MCF 10A (cell line): ENCODE measurements around the gene ZSWIM5. TPM values are rescaled to one million over a fixed set of nuclear protein-coding genes. Genes with fewer than 3 reads are reported as not detected.
A peak's percentile ranks its signal among the peaks of the same experiment; 100 is the strongest.
"Not testable (repeated sequence)": the region's sequence is repeated elsewhere in the genome, so short reads cannot be mapped to it uniquely, and the experiment has no call there.

Source experiments
- BruUV-seq: library from RNA; stranded (reverse); fragments of 400-500 nt; replicated peaks from 2 replicates; lab custom pipeline; 2021; lab: Mats Ljungman, UMichigan
- CTCF ChIA-PET: fragments of 300-600 bp; sonication (Branson Sonifier 250); formaldehyde crosslinking; extraction: SDS; loops from one replicate; lab custom pipeline; 2021; ENCODE audit warnings: antibody characterized with exemption, inconsistent platforms; lab: Yijun Ruan, JAX
- POLR2A ChIA-PET: fragments of 300-600, 350-650 bp; sonication (Branson Sonifier 250); formaldehyde crosslinking; extraction: SDS; loops from one replicate; lab custom pipeline; 2020; ENCODE audit warnings: antibody characterized with exemption, inconsistent platforms; lab: Yijun Ruan, JAX
- DNase-seq: peaks from one replicate; pipeline ENCODE4 v3.0.0-alpha.2; 2018; ENCODE audit not compliant: unreplicated experiment
- H3K27ac Mint-ChIP-seq: one replicate; pipeline ENCODE4 v1.8.0; 2022; ENCODE audit warnings: mild to moderate bottlenecking, low read depth, mixed read lengths; ENCODE audit not compliant: unreplicated experiment
- H3K27me3 Mint-ChIP-seq: one replicate; pipeline ENCODE4 v1.8.0; 2022; ENCODE audit warnings: mixed read lengths; ENCODE audit not compliant: insufficient read depth, unreplicated experiment
- H3K36me3 Mint-ChIP-seq: one replicate; pipeline ENCODE4 v1.8.0; 2022; ENCODE audit warnings: mild to moderate bottlenecking, moderate library complexity, mixed read lengths; ENCODE audit not compliant: insufficient read depth, unreplicated experiment
- H3K4me1 Mint-ChIP-seq: one replicate; pipeline ENCODE4 v1.8.0; 2022; ENCODE audit warnings: mixed read lengths; ENCODE audit not compliant: insufficient read depth, unreplicated experiment
- H3K4me3 Mint-ChIP-seq: one replicate; pipeline ENCODE4 v1.8.0; 2022; ENCODE audit warnings: mild to moderate bottlenecking, moderate library complexity, mixed read lengths; ENCODE audit not compliant: unreplicated experiment
- H3K9me3 Mint-ChIP-seq: one replicate; pipeline ENCODE4 v1.8.0; 2022; ENCODE audit warnings: mixed read lengths; ENCODE audit not compliant: unreplicated experiment
- intact Hi-C: fragments of 100-400 bp; cut with micrococcal nuclease; formaldehyde crosslinking; loops from 2 replicates; pipeline ENCODE4 v1.14.1; 2022
- total RNA-seq: library from RNA; stranded (reverse); gene quantifications from 2 replicates; pipeline ENCODE4 v1.2.3, GENCODE V29; 2022
- TF ChIP-seq, protein P1 (sequence below): fragments of 200-600 bp; IDR thresholded peaks from one replicate; pipeline ENCODE4 v1.8.0; 2022; ENCODE audit warnings: antibody characterized with exemption, mild to moderate bottlenecking; ENCODE audit not compliant: unreplicated experiment

Gene ZSWIM5
- total RNA-seq, 1 experiment from 2014 or later = 0.14 TPM

DNA sequence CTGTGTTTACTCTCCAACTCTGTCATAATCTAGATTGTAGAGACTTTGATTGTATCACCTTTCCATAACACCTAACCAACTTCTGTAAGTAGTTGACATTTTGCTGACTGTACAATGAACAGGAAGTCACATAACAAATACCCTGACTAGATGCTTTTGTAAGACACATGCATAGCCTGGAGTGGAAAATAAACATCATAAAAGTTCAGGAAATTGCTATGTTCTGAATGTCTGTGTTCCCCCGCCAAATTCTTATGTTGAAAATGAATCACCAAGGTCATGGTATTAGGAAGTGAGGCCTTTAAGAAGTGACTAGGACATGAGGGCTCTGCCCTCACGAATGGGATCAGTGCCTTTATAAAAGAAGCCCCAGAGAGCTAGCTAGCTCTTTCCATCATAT is 40.4 kb upstream of the ZSWIM5 start:
- ChIA-PET CTCF (interaction anchor here (0.6 kb wide), 1 partner anchor 21 kb away, joined by 3 read pairs; no protein-coding TSS in a partner anchor), POLR2A (interaction anchor here (0.6 kb wide), 1 partner anchor 1450 kb away, joined by 3 read pairs; no protein-coding TSS in a partner anchor)
- no TSS peak for BruUV-seq
- TF ChIP-seq, protein P1, sequence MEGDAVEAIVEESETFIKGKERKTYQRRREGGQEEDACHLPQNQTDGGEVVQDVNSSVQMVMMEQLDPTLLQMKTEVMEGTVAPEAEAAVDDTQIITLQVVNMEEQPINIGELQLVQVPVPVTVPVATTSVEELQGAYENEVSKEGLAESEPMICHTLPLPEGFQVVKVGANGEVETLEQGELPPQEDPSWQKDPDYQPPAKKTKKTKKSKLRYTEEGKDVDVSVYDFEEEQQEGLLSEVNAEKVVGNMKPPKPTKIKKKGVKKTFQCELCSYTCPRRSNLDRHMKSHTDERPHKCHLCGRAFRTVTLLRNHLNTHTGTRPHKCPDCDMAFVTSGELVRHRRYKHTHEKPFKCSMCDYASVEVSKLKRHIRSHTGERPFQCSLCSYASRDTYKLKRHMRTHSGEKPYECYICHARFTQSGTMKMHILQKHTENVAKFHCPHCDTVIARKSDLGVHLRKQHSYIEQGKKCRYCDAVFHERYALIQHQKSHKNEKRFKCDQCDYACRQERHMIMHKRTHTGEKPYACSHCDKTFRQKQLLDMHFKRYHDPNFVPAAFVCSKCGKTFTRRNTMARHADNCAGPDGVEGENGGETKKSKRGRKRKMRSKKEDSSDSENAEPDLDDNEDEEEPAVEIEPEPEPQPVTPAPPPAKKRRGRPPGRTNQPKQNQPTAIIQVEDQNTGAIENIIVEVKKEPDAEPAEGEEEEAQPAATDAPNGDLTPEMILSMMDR = no peak
- no peak overlapping the region for H3K4me3 Mint-ChIP-seq
- peaks cover 7% of the 10 kb centered on the region for H3K4me1 Mint-ChIP-seq
- intact Hi-C loops = no loop called here
- H3K27ac Mint-ChIP-seq = peak overlapping the region; percentile 57
- peaks cover 18% of the 10 kb centered on the region for H3K27me3 Mint-ChIP-seq
- H3K9me3 Mint-ChIP-seq = peaks cover 20% of the 10 kb centered on the region
- DNase-seq = peak; percentile 51
- H3K36me3 Mint-ChIP-seq = no peaks in the 10 kb centered on the region

DNA sequence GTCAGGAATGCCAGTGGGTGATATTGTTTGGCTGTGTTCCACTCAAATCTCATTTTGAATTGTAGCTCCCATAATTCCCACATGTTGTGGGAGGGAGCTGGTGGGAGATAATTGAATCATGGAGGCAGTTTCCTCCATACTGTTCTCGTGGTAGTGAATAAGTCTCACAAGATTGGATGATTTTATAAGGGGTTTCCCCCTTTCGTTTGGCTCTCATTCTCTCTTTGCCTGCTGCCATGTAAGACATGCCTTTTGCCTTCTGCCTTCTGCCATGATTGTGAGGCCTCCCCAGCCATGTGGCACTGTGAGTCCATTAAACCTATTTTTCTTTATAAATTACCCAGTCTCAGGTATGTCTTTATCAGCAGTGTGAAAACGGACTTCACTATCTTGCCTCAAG is 40.0 kb upstream of the ZSWIM5 start:
- POLR2A ChIA-PET, CTCF ChIA-PET, DNase-seq, H3K4me3 Mint-ChIP-seq, intact Hi-C loops, H3K4me1 Mint-ChIP-seq, H3K36me3 Mint-ChIP-seq, BruUV-seq: not testable (repeated sequence)
- Mint-ChIP-seq H3K27me3 (peaks cover 14% of the 10 kb centered on the region), H3K9me3 (peaks cover 22% of the 10 kb centered on the region), H3K27ac (peak overlapping the region; percentile 57)

DNA sequence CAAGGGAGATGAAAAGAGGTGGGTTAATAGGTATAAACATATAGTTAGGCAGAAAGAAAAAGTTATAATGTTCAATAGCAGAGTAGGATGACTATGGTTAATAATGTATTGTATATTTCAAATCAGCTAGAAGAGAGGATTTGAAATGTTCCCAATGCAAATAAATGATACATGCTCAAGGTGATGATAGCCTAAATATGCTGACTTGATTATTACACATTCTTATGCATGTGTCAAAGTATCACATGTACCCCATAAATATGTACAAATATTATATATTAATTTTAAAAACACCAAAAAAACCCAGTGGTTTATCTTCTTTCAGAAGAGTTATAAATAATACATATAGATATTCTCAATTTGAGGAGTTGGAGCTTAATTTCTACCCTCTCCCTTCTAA is 38.3 kb upstream of the ZSWIM5 start:
- H3K36me3 Mint-ChIP-seq = no peaks in the 10 kb centered on the region
- TF ChIP-seq, protein P1 = no peak
- no TSS peak for BruUV-seq
- H3K4me1 Mint-ChIP-seq = peaks cover 7% of the 10 kb centered on the region
- no peak overlapping the region for H3K27ac Mint-ChIP-seq
- H3K9me3 Mint-ChIP-seq = peaks cover 22% of the 10 kb centered on the region
- POLR2A ChIA-PET = no interaction called here
- H3K27me3 Mint-ChIP-seq = no peaks in the 10 kb centered on the region
- CTCF ChIA-PET = interaction anchor here (0.9 kb wide), 1 partner anchor 36 kb away, joined by 3 read pairs; no protein-coding TSS in a partner anchor
- no peak overlapping the region for H3K4me3 Mint-ChIP-seq
- intact Hi-C loops = no loop called here
- DNase-seq = no peak

DNA sequence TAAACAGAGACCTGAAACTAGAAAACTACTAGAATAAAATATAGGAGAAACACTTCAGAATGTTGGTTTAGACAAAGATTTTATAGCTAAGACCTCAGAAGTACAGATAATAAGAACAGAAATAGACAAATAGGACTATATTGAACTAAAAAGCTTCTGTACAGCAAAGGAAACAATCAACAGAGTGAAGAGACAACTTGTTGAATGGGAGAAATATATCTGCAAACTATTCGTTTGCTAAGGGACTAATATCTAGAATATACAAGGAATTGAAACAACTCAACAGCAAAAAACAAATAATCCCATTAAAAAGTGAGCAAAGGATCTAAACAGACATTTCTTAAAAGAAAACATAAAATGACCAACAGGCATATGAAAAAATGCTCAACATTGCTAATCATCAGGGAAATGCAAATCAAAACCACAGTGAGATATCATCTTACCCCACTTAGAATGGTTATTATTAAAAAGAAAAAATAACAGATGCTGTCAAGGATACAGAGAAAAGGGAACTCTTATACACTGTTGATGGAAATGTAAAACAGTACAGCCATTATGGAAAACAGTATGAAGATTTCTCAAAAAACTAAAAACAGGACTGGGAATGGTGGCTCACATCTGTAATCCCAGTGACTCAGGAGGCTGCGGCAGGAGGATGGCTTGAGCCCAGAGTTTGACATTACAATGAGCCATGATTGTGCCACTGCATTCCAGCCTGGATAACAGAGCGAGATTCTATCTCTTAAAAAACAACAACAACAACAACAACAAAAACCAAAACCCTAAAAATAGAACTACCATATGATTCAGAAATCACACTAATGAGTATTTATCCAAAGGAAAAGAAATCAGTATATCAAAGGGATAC is 37.3 kb upstream of the ZSWIM5 start:
- POLR2A ChIA-PET = no interaction called here
- Mint-ChIP-seq H3K27me3 (no peaks in the 10 kb centered on the region), H3K4me3 (no peak overlapping the region), H3K9me3 (peaks cover 22% of the 10 kb centered on the region), H3K4me1 (peaks cover 7% of the 10 kb centered on the region), H3K27ac (no peak overlapping the region), H3K36me3 (no peaks in the 10 kb centered on the region)
- TF ChIP-seq, protein P1 = no peak
- CTCF ChIA-PET = interaction anchor here (0.9 kb wide), 1 partner anchor 35 kb away, joined by 3 read pairs; no protein-coding TSS in a partner anchor
- BruUV-seq = no TSS peak
- no peak for DNase-seq
- intact Hi-C loops = no loop called here
